Measurements from ENCODE around the gene NPY4R.
"Not testable (repeated sequence)": the region's sequence is repeated elsewhere in the genome, so short reads cannot be mapped to it uniquely, and the experiment has no call there.

Gene NPY4R

GRCh38 chr10:46462276-46462675, 3.5 kb downstream of the NPY4R start:
- intact Hi-C loops (cut with DNase I); DNase-seq: not testable (repeated sequence)

- intact Hi-C loops (cut with DNase I) = not testable (repeated sequence)
Observed at GRCh38 chr10:46459579-46459978, 6.2 kb downstream of the NPY4R start.

GRCh38 chr10:46457071-46457470, 8.7 kb downstream of the NPY4R start:
- DNase-seq; intact Hi-C loops (cut with DNase I): not testable (repeated sequence)

More at GRCh38 chr10:46459579-46459978, 6.2 kb downstream of the NPY4R start:
- DNase-seq = not testable (repeated sequence)

GRCh38 chr10:46455992-46456391, 9.8 kb downstream of the NPY4R start:
- DNase-seq; intact Hi-C loops (cut with DNase I): not testable (repeated sequence)

- DNase-seq; intact Hi-C loops (cut with DNase I): not testable (repeated sequence)
Observed at GRCh38 chr10:46451365-46451764, 14.4 kb downstream of the NPY4R start.

- peak in 1 of 42 donors; percentile 12 for DNase-seq
- intact Hi-C loops (cut with DNase I) = not testable (repeated sequence)
Observed at GRCh38 chr10:46450829-46451228, 14.9 kb downstream of the NPY4R start.

GRCh38 chr10:46447439-46447838, 18.3 kb downstream of the NPY4R start:
- DNase-seq; intact Hi-C loops (cut with DNase I): not testable (repeated sequence)

- intact Hi-C loops (cut with DNase I); DNase-seq: not testable (repeated sequence)
Observed at GRCh38 chr10:46445389-46446122, 20.2 kb downstream of the NPY4R start.

- DNase-seq; intact Hi-C loops (cut with DNase I): not testable (repeated sequence)
Observed at GRCh38 chr10:46443422-46443821, 22.3 kb downstream of the NPY4R start.

GRCh38 chr10:46442706-46443275, 23.0 kb downstream of the NPY4R start:
- DNase-seq; intact Hi-C loops (cut with DNase I): not testable (repeated sequence)

- DNase-seq; intact Hi-C loops (cut with DNase I): not testable (repeated sequence)
Observed at GRCh38 chr10:46441837-46442278, 23.9 kb downstream of the NPY4R start.

GRCh38 chr10:46440942-46441341, 24.8 kb downstream of the NPY4R start:
- peak in 9 of 42 donors; percentile 4 to 25 (median 12) for DNase-seq
- intact Hi-C loops (cut with DNase I) = not testable (repeated sequence)

- intact Hi-C loops (cut with DNase I); DNase-seq: not testable (repeated sequence)
Observed at GRCh38 chr10:46423550-46423949, 42.2 kb downstream of the NPY4R start.

GRCh38 chr10:46419570-46420379, 46.0 kb downstream of the NPY4R start:
- DNase-seq; intact Hi-C loops (cut with DNase I): not testable (repeated sequence)

GRCh38 chr10:46418283-46418682, 47.5 kb downstream of the NPY4R start:
- DNase-seq; intact Hi-C loops (cut with DNase I): not testable (repeated sequence)

GRCh38 chr10:46415291-46415690, 50.5 kb downstream of the NPY4R start:
- DNase-seq; intact Hi-C loops (cut with DNase I): not testable (repeated sequence)

GRCh38 chr10:46412665-46413064, 53.1 kb downstream of the NPY4R start:
- DNase-seq; intact Hi-C loops (cut with DNase I): not testable (repeated sequence)

GRCh38 chr10:46411123-46411522, 54.6 kb downstream of the NPY4R start:
- DNase-seq; intact Hi-C loops (cut with DNase I): not testable (repeated sequence)

Data from head of caudate nucleus (tissue), 42 donors.